Measurements from ENCODE around the gene BRCC3.
A peak's percentile ranks its signal among the peaks of the same experiment; 100 is the strongest.
"Not testable (repeated sequence)": the region's sequence is repeated elsewhere in the genome, so short reads cannot be mapped to it uniquely, and the experiment has no call there.

Gene BRCC3

GRCh38 chrX:155148166-155148565 lies 76.9 kb downstream of the BRCC3 start:
- DNase-seq, result not testable (repeated sequence)

GRCh38 chrX:155148724-155149537 lies 77.6 kb downstream of the BRCC3 start:
- peak; percentile 61 for DNase-seq

GRCh38 chrX:155169881-155170280 lies 98.6 kb downstream of the BRCC3 start:
- DNase-seq, result no peak

Measured in DMS153 (cell line).